GM18507 (cell line): ENCODE results near the gene HOXA5.

Experiments
- DNase-seq: peaks from one replicate; pipeline ENCODE4 v3.0.0; 2011; ENCODE audit warnings: low read depth; ENCODE audit not compliant: insufficient read length; ENCODE audit errors: extremely low spot score
- FAIRE-seq: peaks from 2 replicates; lab custom pipeline; 2011; peaks lifted over from hg19 to GRCh38; lab: Jason Lieb, UNC

Gene HOXA5

GRCh38 chr7:27124096-27124901 lies 19.2 kb downstream of the HOXA5 start:
- no peak for DNase-seq
- no peak for FAIRE-seq

- FAIRE-seq = no peak
- no peak for DNase-seq
Measured at GRCh38 chr7:27123477-27124053, 19.9 kb downstream of the HOXA5 start.

GRCh38 chr7:27123007-27123476 lies 20.4 kb downstream of the HOXA5 start:
- FAIRE-seq = no peak
- no peak for DNase-seq

GRCh38 chr7:27122077-27122910 lies 21.2 kb downstream of the HOXA5 start:
- no peak for FAIRE-seq
- no peak for DNase-seq

GRCh38 chr7:27121684-27122076 lies 21.8 kb downstream of the HOXA5 start:
- FAIRE-seq = no peak

GRCh38 chr7:27119412-27119911 lies 24.0 kb downstream of the HOXA5 start:
- DNase-seq (no peak), FAIRE-seq (no peak)

More at GRCh38 chr7:27121684-27122076, 21.8 kb downstream of the HOXA5 start:
- no peak for DNase-seq

GRCh38 chr7:27118580-27118979 lies 24.9 kb downstream of the HOXA5 start:
- no peak for FAIRE-seq
- no peak for DNase-seq

- FAIRE-seq (no peak), DNase-seq (no peak)
Measured at GRCh38 chr7:27117887-27118491, 25.5 kb downstream of the HOXA5 start.

GRCh38 chr7:27116962-27117886 lies 26.3 kb downstream of the HOXA5 start:
- DNase-seq (no peak), FAIRE-seq (no peak)

- DNase-seq (no peak), FAIRE-seq (no peak)
Measured at GRCh38 chr7:27116031-27116961, 27.2 kb downstream of the HOXA5 start.

- FAIRE-seq (no peak), DNase-seq (no peak)
Measured at GRCh38 chr7:27115221-27116026, 28.1 kb downstream of the HOXA5 start.

GRCh38 chr7:27114881-27115220 lies 28.6 kb downstream of the HOXA5 start:
- FAIRE-seq = no peak
- no peak for DNase-seq

- no peak for FAIRE-seq
Measured at GRCh38 chr7:27113991-27114769, 29.3 kb downstream of the HOXA5 start.

GRCh38 chr7:27112955-27113949 lies 30.2 kb downstream of the HOXA5 start:
- FAIRE-seq (no peak), DNase-seq (no peak)

More at GRCh38 chr7:27113991-27114769, 29.3 kb downstream of the HOXA5 start:
- DNase-seq = no peak

GRCh38 chr7:27112361-27112760 lies 31.1 kb downstream of the HOXA5 start:
- FAIRE-seq (no peak), DNase-seq (no peak)
